HFF-Myc (cell line): ENCODE results near the gene PARD6A.

Source experiments
- DNase-seq: peaks from one replicate; pipeline ENCODE4 v3.0.0-alpha.2; 2011; ENCODE audit warnings: low read depth; ENCODE audit errors: extremely low read depth
- H3K4me3 ChIP-seq: replicated peaks from 2 replicates; pipeline ENCODE4 v1.5.1; 2011; ENCODE audit warnings: low read depth, mild to moderate bottlenecking, control low read depth, low read length
- TF ChIP-seq, protein P1 (sequence below): IDR thresholded peaks from 2 replicates; pipeline ENCODE4 v1.5.1; 2012; ENCODE audit warnings: mild to moderate bottlenecking, low read depth, low read length, control low read depth; ENCODE audit errors: missing control alignments

PARD6A gene

DNA sequence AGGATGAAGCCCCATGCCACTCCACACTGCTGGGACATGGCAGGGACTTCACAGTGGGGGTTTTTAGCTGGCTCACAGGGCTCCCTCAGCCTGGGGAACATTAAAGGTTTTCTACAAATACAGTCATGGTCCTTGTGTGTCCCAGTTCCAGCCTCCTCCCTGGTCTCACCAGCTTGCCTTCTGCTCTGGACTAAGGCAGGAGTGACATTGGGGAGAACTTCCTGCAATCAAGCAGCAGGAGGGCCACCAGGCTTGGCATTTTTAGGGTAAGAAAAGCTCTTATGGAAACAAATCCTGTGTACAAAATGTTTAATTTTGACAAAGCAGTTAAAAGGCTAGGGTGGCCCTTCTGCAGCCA lies 1.9 kb downstream of the PARD6A start:
- DNase-seq, result no peak
- no peak overlapping the region for H3K4me3 ChIP-seq
- TF ChIP-seq, protein P1, sequence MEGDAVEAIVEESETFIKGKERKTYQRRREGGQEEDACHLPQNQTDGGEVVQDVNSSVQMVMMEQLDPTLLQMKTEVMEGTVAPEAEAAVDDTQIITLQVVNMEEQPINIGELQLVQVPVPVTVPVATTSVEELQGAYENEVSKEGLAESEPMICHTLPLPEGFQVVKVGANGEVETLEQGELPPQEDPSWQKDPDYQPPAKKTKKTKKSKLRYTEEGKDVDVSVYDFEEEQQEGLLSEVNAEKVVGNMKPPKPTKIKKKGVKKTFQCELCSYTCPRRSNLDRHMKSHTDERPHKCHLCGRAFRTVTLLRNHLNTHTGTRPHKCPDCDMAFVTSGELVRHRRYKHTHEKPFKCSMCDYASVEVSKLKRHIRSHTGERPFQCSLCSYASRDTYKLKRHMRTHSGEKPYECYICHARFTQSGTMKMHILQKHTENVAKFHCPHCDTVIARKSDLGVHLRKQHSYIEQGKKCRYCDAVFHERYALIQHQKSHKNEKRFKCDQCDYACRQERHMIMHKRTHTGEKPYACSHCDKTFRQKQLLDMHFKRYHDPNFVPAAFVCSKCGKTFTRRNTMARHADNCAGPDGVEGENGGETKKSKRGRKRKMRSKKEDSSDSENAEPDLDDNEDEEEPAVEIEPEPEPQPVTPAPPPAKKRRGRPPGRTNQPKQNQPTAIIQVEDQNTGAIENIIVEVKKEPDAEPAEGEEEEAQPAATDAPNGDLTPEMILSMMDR, result no peak

DNA sequence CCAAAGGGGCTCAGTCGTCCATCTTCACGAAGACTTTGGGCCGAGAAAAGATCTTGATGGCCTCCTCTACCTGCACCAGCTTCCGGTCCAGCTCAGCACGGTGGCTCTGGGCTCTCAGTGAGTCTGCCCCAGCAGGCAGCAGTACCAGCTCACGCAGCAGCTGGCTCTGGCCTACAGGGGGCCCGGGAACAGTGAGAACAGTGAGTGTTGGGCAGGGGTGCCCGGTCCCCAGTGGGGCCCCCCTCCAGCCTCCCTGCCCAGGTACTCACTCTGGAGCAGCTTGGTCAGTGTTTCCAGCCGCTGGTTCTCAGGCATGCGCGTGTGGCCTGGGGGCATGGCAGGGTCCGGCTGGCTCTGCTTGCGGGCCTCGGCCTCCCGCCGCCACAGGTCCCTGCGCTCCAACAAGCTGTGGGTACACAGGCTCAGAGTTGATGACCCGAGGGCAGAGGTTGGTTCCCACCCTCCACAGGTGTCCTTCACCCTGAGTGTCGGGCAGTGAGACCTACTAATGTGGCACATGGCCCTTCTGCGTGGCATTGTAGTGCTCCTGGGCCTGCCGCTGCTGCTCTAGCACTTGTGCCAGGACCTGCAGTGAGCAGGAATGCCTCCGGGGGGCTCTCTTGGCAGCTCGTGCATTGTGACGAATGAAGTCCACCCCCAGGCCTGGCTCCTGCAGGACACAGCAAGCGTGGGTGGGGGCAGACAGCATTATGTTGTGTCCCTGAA lies 2.6 kb downstream of the PARD6A start:
- no peak for DNase-seq
- TF ChIP-seq, protein P1, result peak; percentile 20

DNA sequence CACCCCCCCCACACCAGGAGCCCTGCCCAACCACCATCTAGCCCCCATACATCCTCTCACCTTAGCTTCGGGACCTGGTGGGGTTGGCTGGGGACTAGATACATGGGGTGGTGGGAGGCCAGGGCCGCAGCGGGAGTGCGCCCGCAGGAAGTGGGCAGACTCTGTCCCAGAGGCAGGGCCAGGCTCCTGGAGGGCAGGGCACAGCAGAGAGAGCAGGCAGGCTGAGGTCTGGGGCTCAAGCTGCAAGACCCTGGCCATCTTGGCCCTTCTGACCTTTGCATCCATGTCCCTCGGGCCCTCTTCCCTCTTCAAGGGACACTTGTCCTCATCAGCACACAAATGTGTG lies 3.1 kb downstream of the PARD6A start:
- DNase-seq, result no peak
- H3K4me3 ChIP-seq, result no peak overlapping the region
- TF ChIP-seq, protein P1, result no peak

More for the DNA sequence above, 2.6 kb downstream of the PARD6A start:
- H3K4me3 ChIP-seq, result no peak overlapping the region

DNA sequence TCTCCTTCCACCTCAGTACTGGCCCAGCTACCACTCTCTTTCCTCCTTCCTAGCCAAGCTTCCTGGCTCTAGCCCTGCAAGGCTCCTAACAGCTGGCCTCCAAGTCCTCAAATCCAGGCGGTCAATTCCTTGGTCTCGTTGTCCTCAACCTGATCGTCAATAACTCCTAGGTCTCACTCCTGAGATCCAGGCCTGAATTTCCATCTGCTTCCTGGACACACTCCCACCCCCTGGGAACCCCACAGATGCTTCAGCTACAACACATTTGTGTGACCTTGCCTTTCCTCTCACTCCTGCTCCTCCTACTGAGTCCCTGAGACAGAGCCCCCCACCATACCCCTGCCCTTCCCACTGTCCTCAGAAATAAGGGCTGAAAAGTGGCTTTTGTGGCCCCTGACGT lies 3.5 kb downstream of the PARD6A start:
- no peak overlapping the region for H3K4me3 ChIP-seq
- DNase-seq, result no peak
- TF ChIP-seq, protein P1, result no peak

DNA sequence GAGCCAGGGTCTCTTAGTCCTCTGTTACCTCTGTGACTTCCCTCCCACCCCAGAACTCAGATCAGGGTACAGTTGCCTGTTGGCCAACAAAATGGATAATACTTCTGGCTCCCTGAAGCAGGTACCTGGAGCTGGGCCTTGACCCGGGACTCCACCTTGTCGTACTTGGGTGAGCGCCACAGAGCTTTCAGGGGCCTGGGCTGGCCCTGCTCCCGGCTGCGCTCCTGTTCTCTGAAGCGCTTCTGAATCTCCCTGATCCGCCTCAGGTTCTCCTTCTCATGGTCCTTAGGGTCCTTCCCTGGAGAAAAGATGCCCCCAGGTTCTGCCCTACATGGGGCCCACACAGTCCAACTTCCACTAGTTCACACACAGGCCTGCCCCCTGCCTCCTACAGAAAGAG lies 4.1 kb downstream of the PARD6A start:
- DNase-seq, result no peak
- H3K4me3 ChIP-seq, result no peak overlapping the region
- TF ChIP-seq, protein P1, result no peak

DNA sequence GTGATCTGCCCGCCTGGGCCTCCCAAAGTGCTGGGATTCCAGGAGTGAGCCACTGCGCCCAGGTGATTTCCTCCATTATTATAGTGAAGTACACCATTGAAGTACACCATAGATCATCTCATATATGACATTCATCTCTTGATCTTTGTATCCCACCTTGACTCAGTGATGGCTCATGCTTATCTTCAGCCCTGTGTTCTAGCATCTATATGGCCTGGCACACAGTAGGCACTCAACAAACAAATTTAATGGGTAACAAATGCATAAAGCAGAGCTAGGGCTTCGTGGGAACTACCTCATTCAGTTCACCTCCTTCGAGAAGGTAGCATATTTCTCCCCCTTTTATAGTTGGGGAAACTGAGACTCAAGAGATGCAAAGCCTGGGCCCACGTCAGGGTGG lies 4.8 kb downstream of the PARD6A start:
- TF ChIP-seq, protein P1, result no peak
- peak overlapping the region; percentile 51 for H3K4me3 ChIP-seq

DNA sequence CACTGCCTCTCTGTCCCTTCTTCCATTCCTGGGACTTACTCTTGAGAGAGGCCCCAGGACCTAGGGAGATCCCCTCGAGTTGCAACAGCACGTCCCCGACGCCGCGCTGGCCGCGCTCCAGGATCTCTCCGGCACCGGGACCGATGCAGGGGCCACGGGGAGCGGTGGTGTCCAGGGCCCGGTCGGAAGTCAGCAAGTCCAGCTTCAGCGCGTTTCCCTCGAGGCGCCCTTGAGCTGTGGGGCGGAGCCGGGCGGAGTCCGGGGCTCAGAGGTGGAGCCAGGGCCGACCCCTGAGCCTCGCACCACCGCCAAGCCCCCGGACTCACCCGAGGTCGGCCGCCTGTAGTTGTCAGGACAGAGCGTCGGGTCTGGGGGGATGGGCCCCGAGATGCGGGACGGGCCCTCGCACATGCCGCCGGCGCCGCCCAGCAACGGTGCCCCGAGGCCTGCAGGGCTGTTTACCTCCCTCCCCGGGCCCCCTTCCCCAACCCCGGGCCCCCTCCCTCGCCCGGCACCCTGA lies 5.3 kb downstream of the PARD6A start:
- peak overlapping the region; percentile 51 for H3K4me3 ChIP-seq
- TF ChIP-seq, protein P1, result no peak
- no peak for DNase-seq

More for the DNA sequence above, 4.8 kb downstream of the PARD6A start:
- no peak for DNase-seq
